GM21619 (cell line): ENCODE measurements around the gene PSMA6.

Experiments used
- ATAC-seq: cut with Tn5 transposase; IDR thresholded peaks from one replicate; pipeline ENCODE4 v1.9.1; 2021; ENCODE audit not compliant: unreplicated experiment

Gene PSMA6

GRCh38 chr14:35365130-35366055, 73.2 kb downstream of the PSMA6 start:
- peak; percentile 52 for ATAC-seq

- ATAC-seq, result no peak
These were observed 73.9 kb downstream of the PSMA6 start for GRCh38 chr14:35366056-35366451.

- ATAC-seq, result no peak
These were observed 74.4 kb downstream of the PSMA6 start for GRCh38 chr14:35366521-35366976.

- no peak for ATAC-seq
These were observed 74.8 kb downstream of the PSMA6 start for GRCh38 chr14:35367056-35367372.
